Left lobe of liver (tissue), 2 donors: ENCODE results near the gene SORCS3. TPM values are rescaled to one million over a fixed set of nuclear protein-coding genes. Genes with fewer than 3 reads are reported as not detected.
"Not testable (repeated sequence)": the region's sequence is repeated elsewhere in the genome, so short reads cannot be mapped to it uniquely, and the experiment has no call there.

Experiments used
- ATAC-seq: fragments of 200-7000 bp; cut with Tn5 transposase; one replicate; pipeline ENCODE4 v1.9.1; 2020; ENCODE audit warnings: mild to moderate bottlenecking, moderate library complexity
- DNase-seq: peaks from one replicate; pipeline ENCODE4 v3.0.0-alpha.2; 2020; ENCODE audit warnings: low spot score
- total RNA-seq: library from RNA; stranded (reverse); gene quantifications from one replicate; pipeline ENCODE4 v1.2.1, GENCODE V29; 2021
- donor health status: DM: no; HTN: no; CAD: no; lungs with moderate emphysema.
- donor health status: DM: no; HTN: yes; CAD: no.

The SORCS3 gene
- total RNA-seq, 1 donor from 2014 or later = not detected

- DNase-seq = no peak
- ATAC-seq = no peak
These were observed 48.5 kb downstream of the SORCS3 start for GRCh38 chr10:104689547-104689946.

GRCh38 chr10:104690101-104690500 is 49.0 kb downstream of the SORCS3 start:
- ATAC-seq (no peak), DNase-seq (no peak)

- ATAC-seq = no peak
- DNase-seq = no peak
These were observed 49.9 kb downstream of the SORCS3 start for GRCh38 chr10:104690959-104691358.

- no peak for ATAC-seq
- DNase-seq = no peak
These were observed 53.0 kb downstream of the SORCS3 start for GRCh38 chr10:104694074-104694473.

GRCh38 chr10:104703262-104703661 is 62.2 kb downstream of the SORCS3 start:
- ATAC-seq, DNase-seq: not testable (repeated sequence)

GRCh38 chr10:104706886-104707285 is 65.8 kb downstream of the SORCS3 start:
- ATAC-seq = no peak
- DNase-seq = no peak

GRCh38 chr10:104707602-104708459 is 66.7 kb downstream of the SORCS3 start:
- DNase-seq = no peak
- no peak for ATAC-seq

- no peak for ATAC-seq
- DNase-seq = no peak
These were observed 70.2 kb downstream of the SORCS3 start for GRCh38 chr10:104711302-104711721.

GRCh38 chr10:104730593-104730992 is 89.5 kb downstream of the SORCS3 start:
- not testable (repeated sequence) for DNase-seq, ATAC-seq

- DNase-seq (no peak), ATAC-seq (no peak)
These were observed 90.1 kb downstream of the SORCS3 start for GRCh38 chr10:104731192-104731591.

- no peak for DNase-seq
- ATAC-seq = no peak
These were observed 91.1 kb downstream of the SORCS3 start for GRCh38 chr10:104732222-104732621.

GRCh38 chr10:104734433-104734832 is 93.3 kb downstream of the SORCS3 start:
- ATAC-seq (no peak), DNase-seq (no peak)

GRCh38 chr10:104735036-104735756 is 94.1 kb downstream of the SORCS3 start:
- ATAC-seq = no peak

GRCh38 chr10:104735757-104736391 is 94.8 kb downstream of the SORCS3 start:
- ATAC-seq (no peak), DNase-seq (no peak)

More at GRCh38 chr10:104735036-104735756, 94.1 kb downstream of the SORCS3 start:
- DNase-seq = no peak

- no peak for ATAC-seq
These were observed 100.0 kb downstream of the SORCS3 start for GRCh38 chr10:104741127-104741526.

GRCh38 chr10:104744052-104744451 is 103.0 kb downstream of the SORCS3 start:
- no peak for DNase-seq
- no peak for ATAC-seq

More at GRCh38 chr10:104741127-104741526, 100.0 kb downstream of the SORCS3 start:
- no peak for DNase-seq

GRCh38 chr10:104750291-104750690 is 109.2 kb downstream of the SORCS3 start:
- DNase-seq = no peak
- no peak for ATAC-seq

GRCh38 chr10:104762793-104763192 is 121.7 kb downstream of the SORCS3 start:
- ATAC-seq (no peak), DNase-seq (no peak)

- DNase-seq (no peak), ATAC-seq (no peak)
These were observed 125.3 kb downstream of the SORCS3 start for GRCh38 chr10:104766341-104766740.

- ATAC-seq = no peak
- DNase-seq = no peak
These were observed 126.2 kb downstream of the SORCS3 start for GRCh38 chr10:104767282-104767681.

- ATAC-seq (no peak), DNase-seq (no peak)
These were observed 126.7 kb downstream of the SORCS3 start for GRCh38 chr10:104767745-104768144.
